ACHN (cell line): Measurements from ENCODE around the gene PLXNC1.

Source experiments
- DNase-seq: peaks from one replicate; pipeline ENCODE4 v3.0.0-alpha.2; 2015
- in situ Hi-C: cut with HindIII; loops from 2 replicates; pipeline ENCODE4 v1.10.0; 2017; ENCODE audit warnings: low sequenced_read_pairs, low pct_ligation_motif_present, low pct_unique_long_range_greater_than_20kb

Gene PLXNC1

DNA sequence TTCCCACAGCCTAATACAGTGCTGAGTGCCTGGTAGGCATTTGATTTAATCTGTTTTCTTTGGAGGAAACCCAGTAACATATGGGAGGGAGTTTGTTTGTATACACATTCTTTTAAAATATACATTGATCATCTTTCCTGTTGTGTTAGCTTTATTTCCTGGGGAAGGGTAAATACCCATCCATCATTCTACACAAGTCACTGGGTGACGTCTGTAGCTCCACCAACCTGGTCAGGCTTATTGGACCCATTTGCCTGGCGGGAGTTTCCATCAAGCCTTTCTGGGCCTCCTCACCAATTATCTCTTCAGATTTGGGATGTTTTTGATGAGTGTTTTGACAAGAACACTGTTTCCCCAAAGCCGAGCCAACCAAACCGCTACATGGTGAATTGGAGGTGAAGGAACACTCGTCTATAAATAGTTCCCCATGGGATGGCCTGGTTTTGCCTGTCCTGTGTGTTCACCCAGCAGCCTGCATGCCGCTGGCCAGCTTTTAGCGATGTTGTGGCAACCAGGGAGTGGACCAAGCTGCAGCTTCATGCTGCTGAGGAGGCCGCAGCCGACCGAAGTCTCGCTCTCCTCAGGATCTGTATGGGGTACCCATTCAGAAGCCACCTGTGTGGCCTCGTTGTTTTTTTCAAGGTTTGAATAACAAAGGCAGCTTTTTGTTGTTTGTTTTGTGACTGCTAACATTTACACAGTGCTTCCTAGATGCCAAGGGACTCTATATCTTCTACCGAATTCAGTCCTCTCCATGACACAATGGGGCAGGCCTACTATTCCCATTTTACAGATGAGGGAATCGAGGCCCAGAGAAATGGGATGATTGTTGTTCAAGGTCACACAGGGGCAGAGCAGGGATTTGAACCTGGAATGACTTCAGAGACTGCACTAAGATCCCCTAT is 22.6 kb downstream of the PLXNC1 start:
- DNase-seq = no peak
- in situ Hi-C loops = no loop called here

DNA sequence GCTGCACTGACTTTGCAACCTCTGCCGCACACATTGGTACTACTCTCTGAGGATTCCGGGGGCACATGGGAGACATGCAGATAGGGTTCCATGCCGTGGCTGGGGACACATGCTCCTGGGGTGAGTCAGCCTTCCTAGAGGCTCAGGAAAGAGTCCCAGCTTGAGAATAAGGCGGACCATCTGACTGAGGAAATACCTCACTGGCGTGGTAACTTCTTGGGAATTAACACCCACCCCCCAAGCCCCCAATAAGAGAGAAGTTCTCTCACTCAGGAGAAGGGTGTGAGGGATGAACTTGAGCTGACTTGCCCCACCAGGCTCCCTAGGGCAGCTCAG is 23.2 kb downstream of the PLXNC1 start:
- DNase-seq = no peak
- in situ Hi-C loops = no loop called here

DNA sequence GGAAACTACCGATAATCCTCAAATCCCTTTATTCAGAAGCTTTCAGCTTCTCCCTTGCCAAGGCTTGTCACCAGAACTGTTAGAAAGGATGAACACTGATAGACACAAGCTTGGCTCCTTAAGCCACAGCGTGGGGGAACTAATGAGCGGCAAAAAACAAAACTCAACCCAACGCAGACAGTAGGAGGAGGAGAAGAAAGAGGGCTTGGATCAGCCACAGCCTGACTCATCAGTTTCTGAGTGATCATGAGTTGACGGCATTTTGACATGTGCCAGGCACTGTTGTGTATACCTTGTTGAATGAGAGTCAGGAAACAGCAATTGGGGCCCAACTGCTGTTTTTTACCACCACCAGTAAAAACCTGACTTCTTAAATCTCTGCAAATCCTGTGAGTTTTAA is 23.7 kb downstream of the PLXNC1 start:
- in situ Hi-C loops = no loop called here
- no peak for DNase-seq

DNA sequence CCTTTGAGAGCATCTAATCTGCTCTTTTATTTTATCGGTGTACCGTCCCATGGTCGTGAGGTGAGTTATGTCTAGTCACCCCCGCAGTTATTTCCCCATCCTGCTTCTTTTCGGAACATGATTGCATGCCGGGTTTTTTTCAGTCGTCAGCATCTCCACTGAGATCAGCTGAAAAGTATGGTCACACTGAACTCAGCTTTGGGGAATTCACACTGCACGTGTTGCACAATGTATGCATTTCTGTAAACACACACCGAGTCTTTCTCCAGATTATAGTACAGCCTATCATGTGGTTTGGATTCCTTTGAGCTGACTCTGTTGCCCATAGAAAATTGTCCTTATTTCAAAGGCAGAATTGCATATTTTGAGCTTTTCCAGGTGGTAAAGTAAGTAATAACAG is 24.6 kb downstream of the PLXNC1 start:
- in situ Hi-C loops = no loop called here
- DNase-seq = no peak

DNA sequence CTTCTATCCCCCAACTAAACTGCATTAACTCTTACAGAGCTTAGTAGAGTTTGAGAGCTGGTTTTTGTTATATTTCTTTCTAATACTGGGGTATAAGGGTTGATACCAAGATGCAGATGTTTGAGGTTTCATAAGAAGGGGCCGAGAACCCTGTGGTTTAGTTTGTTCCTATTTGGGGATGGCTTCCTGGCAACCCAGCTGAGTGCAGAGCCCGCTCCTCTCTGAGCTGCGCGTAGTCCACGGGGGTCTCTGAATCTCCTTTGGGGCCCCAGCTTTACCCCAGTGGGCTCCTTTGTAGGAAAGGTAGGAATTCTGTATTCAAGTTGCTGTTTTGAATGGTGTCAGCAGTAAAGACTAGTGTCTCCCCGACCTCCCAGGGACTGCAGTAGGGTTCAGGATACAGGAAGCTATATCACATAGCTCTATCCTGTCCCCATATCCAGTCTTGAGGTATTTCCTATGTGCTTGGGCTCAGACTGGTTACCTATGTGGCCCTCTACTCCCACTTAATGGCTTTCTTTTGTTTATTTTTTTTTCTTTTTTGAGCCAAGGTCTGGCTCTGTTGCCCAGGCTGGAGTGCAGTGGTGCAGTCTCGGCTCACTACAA is 25.4 kb downstream of the PLXNC1 start:
- no peak for DNase-seq
- in situ Hi-C loops = no loop called here

DNA sequence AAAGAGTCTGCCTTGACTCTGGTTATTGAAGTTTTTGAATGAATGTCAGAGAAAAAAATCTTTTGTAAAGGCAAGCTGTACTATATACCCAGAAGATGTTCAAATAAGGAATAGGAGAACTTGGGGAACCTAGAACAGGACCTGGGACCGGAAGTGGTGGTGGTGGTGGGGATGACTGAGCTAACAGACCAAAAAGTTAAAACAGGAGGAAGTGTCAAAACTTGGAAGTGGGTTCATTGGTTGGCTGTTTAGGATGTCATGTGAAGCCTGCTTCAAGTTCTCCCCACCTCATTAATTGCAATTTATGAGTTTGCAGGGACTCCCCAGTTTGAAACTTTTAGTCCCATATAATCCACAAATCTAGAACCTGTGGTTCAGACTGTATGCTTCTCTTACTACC is 26.2 kb downstream of the PLXNC1 start:
- in situ Hi-C loops = no loop called here
- DNase-seq = no peak

DNA sequence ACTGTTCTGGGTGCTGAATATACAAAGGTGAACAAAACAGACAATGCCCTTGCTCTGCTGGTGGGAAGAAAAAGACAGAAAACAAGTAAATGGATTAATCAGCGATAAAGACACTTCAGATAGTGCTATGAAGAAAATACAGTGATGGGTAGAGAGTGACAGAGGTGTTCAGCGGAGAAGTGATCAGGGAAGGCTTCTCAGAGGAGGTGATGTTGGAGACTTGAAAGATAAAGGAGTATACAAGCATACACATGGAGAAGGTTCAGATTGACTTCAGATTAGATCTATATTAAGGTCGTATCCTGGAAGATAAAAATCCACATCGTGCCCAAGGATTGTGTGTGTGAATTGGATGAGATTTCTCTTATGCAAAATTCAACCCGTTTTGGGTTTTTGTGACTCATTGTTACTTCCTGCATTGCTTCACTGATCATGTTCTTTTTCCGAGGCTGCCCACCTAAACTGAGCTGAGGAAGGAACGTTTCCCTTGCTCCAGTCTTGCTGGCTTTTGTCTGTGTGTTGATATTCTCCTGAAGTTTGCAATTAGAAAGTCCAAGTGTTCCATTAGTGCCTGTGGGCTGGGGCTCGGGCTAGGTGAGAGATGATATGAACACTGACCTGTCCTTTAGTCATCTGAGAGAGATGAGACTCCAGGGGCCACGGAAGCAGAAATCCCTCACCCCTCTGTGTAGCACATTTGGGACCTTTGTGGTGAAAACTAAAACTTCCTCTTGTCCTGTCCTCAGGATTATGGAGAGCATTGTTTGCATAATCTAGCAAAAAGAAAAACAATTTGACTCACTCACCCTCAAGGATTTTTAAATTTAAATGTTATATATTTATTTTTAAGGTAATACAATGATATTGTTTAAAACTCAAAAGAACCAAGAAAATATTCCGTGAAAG is 27.6 kb downstream of the PLXNC1 start:
- in situ Hi-C loops = no loop called here
- DNase-seq = no peak

DNA sequence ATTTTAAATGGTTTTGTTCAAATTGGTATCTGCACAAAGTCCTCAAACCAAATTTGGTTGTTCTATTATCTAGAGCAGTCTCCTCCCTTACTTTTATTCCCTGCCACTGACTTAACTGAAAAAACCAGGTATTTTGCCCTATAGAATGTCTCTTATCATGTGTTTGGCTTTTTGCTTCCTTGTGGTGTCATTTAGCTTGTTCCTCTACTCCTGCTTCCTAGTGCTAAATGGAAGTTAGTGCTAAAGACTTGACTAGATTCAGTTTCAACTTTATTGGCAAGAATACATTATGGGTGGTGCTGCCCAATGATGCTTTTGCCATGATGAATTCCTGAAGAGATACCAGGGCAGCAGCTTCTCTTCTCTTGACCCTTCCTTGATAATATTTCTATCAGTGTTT is 29.7 kb downstream of the PLXNC1 start:
- DNase-seq = no peak
- in situ Hi-C loops = no loop called here

DNA sequence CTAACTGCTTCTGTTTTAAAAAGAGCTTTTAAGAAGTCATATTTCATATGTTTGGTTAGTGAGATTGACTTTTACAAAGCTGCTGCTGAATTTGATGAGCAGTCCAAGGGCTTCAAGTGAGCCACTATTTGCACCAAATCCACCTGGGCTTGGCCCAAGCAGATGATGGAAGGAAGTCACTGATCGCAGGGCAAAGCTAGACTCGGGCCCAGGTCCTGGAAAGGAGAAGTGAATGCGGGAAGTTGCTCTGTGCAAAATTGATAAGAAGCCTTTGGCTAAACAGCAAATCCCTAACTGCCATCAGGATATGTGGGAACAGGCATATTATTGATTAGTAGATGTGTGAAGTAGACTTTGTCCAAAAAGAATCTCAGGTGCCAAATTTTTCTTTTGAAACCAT is 30.5 kb downstream of the PLXNC1 start:
- in situ Hi-C loops = no loop called here
- no peak for DNase-seq

DNA sequence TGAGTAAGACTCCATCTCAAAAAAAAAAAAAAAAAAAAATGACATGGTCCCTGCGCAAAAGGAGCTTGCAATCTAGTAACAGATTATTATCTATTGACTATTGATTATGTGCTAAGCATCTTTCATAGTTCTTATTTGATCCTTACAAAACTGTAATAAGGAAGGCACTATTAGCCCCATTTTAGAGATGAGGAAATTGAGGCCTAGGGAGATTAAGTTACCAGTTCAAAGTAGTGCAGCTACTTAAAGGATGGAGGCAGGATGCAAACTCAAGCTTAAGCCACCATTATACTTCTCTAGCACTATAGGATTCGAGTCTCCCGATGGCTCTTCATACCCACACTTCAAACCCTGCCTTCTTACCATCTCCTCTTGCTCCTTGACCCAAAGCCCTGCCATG is 31.3 kb downstream of the PLXNC1 start:
- DNase-seq = no peak
- in situ Hi-C loops = no loop called here

DNA sequence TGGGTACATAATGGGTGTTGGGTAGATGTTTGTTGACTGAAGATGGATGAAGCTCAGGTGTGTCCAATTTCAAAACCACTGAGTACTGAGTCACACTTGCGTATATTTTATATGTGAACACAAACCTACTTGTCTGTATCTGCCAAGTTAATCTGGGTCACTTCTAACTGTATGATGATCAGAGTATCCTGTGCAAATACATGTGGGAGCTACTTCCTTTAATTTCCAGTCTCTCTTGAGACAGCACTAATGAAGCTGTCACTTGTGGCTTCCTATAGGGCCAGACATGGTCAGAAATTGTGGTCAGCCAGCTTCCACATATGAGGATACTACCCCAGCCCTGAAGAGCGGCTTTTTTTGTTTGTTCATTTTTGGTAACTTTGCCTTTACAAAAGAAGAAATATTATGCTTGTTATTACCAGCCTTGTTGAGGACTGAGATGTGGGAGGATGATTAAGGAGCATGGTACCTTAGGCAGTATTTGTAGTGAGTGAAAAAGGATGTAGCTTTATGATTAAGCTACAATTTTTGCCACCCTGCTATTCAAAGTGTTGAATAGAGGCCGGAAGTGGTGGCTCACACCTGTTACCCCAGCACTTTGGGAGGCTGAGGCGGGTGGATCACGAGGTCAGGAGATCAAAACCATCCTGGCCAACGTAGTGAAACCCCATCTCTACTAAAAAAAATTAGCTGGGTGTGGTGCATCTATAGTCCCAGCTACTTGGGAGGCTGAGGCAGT is 32.4 kb downstream of the PLXNC1 start:
- in situ Hi-C loops = no loop called here

DNA sequence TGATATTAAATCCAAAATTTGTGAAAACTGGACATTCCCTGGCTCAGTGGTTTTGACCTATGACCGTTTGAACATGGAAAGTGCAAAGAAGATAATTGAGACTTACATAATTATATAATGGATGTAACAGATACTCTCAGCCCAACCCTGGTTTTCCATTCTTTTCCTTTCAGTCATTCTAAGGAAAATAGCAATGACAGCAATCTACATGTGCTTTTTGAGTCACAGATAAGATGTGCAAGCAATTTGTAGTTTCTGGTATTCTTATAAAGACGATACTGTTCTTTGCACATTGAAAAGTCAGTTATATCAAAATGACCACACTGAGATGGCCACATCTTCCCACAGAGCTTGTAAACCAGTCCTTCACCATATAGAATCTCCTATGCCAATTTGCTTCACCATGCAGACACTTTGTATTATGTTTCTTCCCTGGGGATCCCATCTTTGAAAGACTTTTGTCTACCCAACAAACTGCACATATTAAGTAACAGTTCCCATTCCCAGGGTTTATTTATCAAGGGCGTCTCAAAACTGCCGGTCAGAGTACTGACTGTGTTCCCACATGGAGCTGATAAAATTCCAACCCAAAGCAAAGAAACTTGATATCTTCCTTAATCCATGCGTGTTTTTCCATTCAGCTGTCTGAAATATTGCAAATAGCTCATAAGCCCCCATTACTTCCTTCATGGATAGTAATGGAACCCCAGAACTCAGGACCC is 34.8 kb downstream of the PLXNC1 start:
- in situ Hi-C loops = no loop called here
- DNase-seq = no peak

More for the DNA sequence above, 32.4 kb downstream of the PLXNC1 start:
- no peak for DNase-seq

DNA sequence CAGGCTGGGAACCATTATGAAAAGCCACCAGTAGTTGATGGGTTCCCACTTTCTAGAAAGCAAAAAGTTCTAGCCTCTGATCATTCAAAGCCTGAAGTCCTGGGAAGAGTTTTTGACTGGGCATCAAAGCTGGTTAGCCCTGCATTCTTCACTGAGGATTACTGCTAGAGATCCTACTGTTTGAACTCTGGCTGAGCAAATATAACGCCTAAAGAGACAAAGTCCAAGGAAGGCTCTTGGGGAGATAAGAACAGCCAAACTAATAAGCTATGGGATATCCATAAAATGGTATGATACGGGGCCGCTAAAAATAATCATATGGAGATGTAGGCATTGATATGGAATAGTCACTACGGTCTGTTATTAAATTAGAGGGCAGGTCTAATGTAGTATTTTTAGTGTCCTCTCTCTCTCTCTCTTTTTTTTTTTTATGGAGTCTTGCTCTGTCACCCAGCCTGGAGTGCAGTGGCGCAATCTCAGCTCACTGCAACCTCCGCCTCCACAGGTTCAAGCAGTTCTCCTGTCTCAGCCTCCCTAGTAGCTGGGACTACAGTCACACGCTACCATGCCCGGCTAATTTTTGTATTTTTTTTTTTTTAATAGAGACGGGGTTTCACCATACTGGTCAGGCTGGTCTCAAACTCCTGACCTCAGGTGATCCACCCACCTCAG is 35.5 kb downstream of the PLXNC1 start:
- no peak for DNase-seq
- in situ Hi-C loops = no loop called here

DNA sequence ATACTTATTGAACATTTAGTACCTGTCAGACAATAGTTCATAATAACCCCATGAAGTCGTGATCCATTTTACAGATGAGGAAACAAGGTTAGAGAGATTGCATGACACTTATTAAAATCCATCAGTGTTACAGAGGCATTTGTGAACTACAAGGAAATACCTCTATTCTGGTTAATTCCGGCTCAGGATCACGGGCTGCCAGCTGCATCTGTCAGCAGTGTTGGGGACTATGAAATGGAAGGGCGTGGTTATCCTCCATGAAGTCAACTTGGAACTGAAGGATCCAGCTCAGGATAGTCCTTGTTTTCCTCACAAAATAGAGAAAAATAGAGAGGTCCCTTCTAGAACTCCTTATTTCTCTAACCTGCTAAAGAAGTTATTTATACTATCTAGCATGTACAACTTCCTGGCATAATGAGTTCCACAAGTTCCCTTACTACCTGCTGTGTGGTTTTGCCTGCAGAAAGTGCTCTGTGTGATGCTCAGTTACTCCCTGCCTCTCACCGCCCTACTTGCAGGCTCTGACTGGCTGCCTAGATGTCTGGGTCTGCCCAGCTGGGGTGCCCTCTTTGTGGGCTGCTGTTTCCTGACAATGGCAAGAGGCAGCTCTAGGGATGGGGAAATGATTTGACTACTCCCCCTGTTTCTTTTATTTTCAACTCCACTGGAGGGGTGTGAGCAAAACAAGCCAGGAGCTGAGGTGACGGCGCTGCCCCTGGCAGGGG is 36.8 kb downstream of the PLXNC1 start:
- in situ Hi-C loops = no loop called here
- DNase-seq = no peak

DNA sequence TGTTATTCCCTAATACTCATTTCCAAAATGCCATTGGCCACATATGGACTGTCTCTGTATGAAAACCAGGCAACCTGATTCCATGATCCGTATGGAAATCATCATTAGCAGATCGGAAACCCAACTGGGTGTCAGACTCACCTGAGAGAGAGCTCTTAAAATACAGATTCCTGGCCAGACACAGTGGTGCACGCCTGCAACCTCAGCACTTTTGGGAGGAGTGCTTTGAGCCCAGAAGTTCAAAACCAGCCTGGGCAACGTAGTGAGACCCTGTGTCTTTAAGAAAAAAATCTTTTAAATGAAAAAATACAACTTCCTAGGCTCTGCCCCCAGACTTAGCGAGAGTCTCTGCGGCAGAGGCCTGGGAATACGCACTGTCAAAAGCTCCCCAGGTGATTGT is 37.4 kb downstream of the PLXNC1 start:
- DNase-seq = no peak
- in situ Hi-C loops = no loop called here

DNA sequence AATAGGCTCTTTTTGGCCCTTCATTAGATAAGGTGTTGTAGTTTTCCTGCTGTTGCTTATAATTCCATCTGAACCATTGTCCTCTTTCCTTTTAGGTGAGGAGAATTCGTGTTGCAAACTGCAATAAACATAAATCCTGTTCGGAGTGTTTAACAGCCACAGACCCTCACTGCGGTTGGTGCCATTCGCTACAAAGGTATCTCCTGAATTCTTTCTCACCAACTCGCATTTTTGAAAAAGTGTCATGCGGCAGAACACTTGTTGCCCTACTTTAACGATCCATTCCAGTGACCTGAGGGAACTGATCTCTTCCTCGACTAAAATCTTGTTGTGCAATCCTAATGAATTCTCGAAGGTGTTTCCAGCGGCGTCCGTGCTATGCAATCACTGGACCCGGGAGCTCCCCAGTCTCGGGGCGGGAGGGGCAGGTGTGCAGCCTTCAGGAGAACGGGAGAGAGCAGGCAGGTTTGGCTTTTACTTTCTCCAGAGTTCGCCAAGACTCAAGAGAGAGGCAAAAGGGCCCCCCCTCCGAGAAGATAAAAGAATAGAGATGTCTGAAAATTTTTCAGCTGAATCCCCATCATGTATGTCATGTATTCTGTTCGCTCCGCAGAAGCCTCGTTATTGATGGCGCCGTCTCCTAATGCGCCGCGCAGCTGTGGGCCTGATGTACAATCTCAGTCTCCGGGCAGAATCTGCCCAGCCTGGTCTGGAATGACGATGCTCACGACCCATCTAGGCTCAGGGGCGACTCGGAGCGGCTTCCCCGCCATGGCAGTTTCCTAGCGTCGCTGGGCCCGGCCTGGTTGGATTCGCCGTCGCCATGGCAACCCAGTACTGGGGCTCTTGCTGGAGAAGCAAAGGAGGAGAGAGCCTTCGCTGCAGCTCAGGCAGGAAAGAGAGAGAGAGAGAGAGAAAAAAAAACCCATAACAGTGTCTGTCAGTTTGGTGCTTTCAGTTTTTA is 38.2 kb downstream of the PLXNC1 start:
- no peak for DNase-seq
- in situ Hi-C loops = no loop called here
